Measurements from ENCODE around the gene OGFOD2.

GRCh38 chr12:122981587-122982476, 6.8 kb downstream of the OGFOD2 start:
- TF ChIP-seq EZH2 (IDR thresholded peaks at IDR 0.05; ENCODE audit: borderline replicate concordance, low read length) (no peak), CTCF (IDR thresholded peaks at IDR 0.05; ENCODE audit: low read length) (no peak)
